Kasumi-1 (cell line): ENCODE measurements around the gene PODXL.

Source experiments
- DNase-seq, 2 experiments: peaks; one replicate each; lab custom pipeline; 2025; lab: John Stamatoyannopoulos, UW

PODXL gene

DNA sequence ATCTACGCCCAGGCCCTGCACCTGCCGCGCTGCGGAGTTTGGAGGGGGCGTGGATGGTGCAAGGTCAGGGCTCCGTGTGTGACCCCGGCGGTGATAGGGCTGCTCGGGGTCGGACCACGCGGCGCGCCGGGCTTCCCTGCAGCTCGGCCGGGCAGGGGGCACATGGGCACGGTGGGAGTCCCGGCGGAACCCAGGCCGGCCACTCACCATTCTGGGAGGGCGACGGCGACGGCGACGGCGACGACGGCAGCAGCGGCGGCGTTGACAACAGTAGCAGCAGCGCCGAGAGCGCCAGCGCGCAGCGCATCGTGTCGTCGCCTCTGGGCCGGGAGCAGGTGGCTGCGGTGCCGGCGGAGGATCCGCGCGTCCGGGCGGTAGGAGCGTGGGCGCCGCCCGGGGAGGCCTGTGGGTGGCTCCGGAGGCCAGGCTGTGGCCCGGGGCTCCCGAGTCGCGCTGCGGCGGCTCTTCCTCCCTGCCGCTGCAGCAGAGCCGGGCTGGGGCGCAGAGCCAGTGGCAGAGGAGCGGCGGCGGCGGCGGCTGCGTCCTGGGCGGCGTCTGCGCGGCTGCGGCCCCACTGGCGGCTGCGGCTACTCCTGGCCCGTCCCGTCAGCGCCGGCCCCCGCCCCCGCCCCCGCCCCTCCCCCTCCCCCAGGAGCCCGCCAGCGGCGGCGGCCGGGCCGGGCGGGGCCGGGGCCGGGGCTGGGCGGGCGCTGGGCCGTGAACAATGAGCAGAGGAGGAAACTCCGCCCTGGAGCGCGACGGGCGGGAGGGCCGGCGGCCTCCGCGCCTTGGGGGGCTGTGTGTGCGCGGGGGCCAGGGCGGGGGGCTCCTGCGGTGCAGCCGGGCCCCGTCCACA is at the start of gene PODXL:
Gene PODXL, minus strand, starts transcription at position 576 of the 856 bp plus-strand sequence. Its CDS starts 269 bp downstream, at position 307.
- peak; percentile 54 to 59 for DNase-seq

DNA sequence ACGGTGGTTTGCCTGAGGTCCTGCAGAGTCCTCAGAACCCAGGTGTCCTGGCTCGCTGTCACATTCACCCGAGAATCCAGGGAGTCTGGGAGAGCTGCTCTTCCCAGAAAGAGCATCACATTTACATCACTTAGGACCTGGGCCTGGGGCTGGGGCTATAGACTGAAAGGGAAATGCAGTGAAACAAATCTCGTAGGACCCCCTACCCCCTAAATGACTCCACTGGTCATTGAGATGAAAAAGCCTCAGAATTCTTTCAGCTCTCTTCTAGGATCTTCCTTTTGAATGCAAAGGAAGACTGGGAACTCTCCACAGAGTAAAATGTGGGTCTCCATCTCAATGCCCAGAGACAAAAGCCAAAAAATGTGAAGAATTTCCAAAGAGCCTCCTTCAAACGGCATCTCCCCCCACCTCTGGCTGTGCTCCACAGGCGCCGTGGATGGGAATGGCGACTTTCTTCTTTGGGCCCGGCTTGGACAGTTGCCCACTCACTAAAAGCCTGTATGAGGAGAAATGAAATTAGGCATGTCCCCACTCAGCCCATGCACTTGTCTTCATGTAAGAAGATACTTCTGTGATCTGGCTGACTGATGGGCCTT is 49.0 kb upstream of the PODXL start:
- DNase-seq: no peak

DNA sequence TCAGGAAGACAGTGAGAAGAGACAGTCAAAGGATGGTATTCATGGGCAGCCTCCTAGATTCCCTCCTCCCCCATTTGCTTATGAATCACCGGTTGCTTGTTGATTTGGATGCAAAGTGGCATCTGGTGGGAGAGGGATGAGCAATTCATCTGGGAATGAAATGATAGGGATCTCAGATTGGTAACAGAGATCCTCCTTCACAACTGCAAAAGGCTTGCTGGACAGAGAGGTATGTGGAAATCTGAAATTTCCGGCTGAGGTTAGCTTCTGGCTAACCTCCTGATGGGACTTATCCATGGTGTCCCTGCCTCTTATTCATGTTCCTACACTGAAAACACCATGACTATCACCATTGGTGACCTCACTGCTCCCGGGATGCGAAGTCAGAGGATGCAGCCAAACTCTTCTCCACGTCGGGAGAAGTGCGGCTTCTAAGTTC is 48.4 kb upstream of the PODXL start:
- DNase-seq: no peak

- DNase-seq: no peak
These were observed 47.5 kb upstream of the PODXL start for GRCh38 chr7:131603932-131604331.

- no peak for DNase-seq
These were observed 46.6 kb upstream of the PODXL start for GRCh38 chr7:131602994-131603372.

GRCh38 chr7:131602304-131602993 is 46.0 kb upstream of the PODXL start:
- DNase-seq: no peak

DNA sequence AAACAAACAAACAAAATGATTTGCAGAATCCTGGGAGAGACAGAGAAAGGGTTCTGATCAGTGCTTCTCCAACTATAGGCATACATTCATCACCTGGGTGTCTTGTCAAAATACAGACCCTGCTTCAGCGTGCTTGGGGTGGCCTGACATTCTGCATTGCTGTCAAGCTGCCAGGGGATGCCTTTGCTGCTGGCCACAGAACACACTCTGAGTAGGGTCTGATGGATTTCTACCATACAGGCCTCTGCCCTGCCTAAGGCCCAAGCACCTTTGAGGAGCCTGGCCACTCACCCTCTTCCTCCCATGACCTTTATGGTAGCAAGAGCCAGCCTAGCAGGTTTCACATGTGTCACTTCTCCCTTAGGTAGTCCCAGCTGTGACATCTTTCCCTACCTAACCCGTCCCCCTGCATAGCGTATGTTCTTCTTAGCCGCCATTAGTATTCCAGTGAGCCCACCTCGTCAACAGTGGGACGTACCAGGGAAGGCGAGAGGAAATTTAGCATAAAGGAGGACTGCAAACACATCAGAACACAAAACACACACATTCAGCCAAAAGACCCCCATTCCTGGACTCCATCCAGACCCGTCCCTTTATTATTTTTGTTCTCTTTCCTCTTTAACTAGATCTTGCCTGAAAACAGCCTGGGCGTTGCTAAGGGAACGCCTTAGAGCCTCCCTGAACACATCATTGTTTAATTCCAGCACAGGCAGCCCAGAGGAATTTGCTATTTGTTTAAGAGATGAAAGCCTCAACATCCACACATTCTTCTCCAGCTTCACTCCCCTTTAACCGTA is 43.9 kb upstream of the PODXL start:
- DNase-seq: no peak

DNA sequence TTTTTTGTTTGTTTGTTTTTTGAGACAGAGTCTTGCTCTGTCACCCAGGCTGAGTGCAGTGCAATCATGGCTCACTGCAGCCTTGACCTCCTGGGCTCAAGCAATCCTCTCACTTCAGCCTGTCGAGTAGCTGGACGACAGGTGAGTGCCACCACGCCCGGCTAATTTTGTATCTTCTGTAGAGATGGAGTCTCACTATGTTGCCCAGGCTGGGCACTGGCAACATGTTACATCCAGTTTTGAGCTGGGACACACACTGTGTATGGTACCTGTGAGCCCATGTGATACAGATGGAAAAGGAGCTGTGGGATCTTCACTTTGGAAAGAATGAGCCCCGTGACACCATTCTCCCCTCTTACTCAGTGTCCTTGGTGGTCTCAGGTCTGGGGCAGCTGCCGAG is 40.4 kb upstream of the PODXL start:
- no peak for DNase-seq

GRCh38 chr7:131595699-131596098 is 39.3 kb upstream of the PODXL start:
- DNase-seq: no peak

DNA sequence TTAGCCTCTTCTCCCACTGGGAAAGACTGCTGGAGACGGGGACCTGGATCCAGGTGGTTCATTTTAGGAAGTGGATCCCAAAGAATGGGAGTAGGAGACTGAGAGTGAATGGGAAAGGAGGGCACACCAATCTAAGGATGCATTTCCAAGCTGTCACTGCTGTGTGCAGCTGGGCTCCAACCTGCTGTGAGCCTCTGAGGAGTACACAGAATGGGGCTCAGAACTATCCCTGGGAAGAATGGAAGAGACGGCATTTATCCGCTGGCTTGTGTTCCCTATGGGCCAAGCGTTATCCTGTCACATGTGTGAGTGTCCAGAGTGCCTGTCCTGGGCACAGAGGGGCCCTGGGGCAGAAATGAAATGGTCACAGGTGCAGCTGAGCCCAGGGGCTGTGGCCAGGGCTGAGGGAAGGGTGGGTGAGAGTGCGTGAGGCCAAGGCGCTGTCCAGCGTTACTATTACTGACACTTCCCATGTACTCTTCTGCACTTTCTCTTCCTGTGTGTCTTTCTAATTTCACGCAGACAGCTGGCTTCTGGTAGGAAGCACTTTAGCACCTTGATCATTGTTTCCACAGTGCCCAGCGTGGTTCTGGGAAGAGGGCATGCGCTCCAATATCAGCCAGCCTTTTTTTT is 35.4 kb upstream of the PODXL start:
- DNase-seq: peak in 1 of 2 experiments; percentile 26

DNA sequence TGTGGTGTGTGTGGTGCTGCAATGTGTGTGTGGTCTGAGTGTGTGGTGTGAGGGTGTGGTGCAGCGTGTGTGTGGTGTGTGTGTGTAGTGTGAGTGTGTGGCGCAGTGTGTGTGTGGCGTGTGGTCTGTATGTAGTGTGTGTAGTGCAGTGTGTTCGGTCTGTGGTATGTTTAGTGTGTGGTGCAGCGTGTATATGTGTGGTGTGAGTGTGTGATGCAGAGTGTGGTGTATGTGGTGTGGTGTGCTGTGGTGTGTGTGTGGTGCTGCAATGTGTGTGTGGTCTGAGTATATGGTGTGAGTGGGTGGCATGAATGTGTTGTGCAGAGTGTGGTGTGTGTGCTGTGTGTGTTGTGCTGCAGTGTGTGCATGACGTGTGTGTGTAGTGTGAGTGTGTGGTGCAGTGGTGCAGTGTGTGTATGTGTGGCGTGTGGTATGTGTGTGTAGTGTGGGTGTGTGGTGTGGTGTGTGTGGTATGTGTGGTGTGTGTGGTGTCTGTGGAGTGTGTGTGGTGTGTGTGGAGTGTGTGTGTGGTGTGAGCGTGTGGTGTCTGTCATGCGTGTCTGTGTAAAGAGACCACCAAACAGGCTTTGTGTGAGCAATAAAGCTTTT is 31.0 kb upstream of the PODXL start:
- DNase-seq: no peak

- no peak for DNase-seq
These were observed 30.3 kb upstream of the PODXL start for GRCh38 chr7:131586759-131587158.

GRCh38 chr7:131586259-131586658 is 29.8 kb upstream of the PODXL start:
- no peak for DNase-seq

DNA sequence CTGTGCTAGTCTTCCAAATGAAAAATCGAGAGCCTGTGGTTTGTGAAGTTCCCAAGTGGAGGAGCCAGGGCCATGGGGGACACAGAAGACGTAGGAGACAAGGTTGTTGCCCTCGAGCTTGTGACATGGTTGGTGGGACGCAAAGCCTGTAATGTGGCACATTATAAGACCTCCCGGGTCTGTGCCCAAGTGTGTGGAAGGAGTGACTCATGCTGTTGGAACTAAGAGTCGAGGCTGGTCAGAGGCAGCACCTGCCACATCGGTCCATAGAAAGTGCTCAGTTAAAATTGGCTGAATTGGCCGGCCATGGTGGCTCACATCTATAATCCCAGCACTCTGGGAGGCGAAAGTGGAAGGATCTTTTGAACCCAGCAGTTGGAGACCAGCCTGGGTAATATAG is 27.0 kb upstream of the PODXL start:
- no peak for DNase-seq

GRCh38 chr7:131581241-131582051 is 25.0 kb upstream of the PODXL start:
- no peak for DNase-seq

DNA sequence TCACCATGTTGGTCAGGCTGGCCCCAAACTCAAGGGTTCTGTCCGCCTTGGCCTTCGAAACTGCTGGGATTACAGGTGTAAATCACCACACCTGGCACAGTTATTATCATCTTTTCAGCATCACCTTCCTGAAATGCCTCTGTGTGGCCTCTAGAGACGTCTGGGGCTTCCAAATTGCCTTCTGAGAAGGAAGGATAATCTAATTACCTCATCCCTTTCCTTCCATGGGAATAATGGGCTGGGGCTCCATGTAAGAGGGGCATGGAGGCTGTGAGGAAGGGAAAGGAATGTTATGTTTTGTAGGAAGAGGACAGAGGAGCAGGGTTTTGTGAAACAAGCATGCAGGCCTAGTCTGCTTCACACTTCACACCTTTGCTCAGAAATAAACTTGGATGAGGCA is 22.2 kb upstream of the PODXL start:
- DNase-seq: no peak

DNA sequence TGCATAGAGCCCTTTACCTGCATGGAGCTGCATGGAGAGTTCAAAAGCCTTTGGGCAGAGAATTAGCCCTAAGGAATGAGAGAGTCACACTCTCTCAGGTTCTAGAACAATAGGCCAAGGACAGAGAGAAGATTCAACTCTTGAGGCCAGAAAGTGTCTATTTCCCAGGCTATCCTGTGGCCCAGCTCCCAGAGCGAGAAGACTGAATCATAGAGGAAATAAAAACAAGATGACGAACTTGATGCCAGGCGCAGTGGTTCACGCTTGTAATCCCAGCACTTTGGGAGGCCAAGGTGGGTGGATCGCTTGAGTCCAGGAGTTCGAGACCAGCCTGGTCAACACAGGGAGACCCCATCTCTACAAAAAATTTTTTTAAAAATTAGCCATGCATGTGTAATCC is 18.3 kb upstream of the PODXL start:
- no peak for DNase-seq

- DNase-seq: no peak
These were observed 14.0 kb upstream of the PODXL start for GRCh38 chr7:131570401-131570800.

DNA sequence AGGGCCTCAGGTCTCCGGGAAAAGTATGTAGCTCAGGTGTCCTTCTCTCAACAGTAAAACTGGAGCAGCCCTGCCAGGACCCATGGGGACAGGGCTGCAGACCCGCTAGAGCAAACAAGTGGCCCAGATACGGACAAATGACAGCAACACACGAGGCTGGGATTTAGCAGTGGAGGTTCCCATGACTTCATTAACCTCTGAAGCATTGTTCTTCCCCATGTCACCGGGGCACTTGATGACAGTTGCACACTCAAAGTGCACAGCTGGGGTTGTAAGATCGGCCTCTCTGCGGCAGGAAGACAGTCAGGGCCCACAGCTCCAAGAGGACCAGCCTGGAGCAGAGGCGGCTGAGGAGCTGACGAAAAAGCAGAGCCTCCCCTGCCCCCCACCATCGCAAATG is 12.5 kb upstream of the PODXL start:
- DNase-seq: no peak

- DNase-seq: no peak
These were observed 12.1 kb upstream of the PODXL start for GRCh38 chr7:131568510-131568909.
